Measurements from ENCODE around the gene GRHL3.

DNA sequence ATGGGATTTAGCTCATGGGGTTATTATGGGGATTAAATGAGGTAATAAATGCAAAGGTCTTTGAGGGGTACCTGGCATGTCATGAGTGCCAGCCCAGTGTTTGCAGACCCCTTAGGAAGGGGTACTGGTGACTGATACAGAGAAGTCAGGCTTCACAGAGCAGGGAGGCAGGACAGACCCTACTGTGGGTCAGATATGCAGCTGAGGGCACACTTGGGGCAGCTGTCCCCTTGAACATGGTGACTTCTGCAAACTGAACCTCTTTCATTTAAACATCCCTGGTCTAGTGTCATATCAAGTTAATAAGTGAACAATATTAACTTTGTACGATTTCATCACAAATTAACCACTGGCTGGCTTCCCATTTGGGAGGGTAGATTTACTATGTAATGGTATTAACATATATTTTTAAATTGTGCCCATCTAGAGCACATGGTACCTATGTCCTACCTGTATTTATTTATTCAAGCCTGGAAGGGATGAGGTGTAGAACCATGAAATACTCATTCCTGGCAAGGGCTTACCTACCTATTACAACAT, 68.5 kb downstream of the GRHL3 start:
- TF ChIP-seq POLR2AphosphoS5 (IDR thresholded peaks at IDR 0.05; ENCODE audit: borderline replicate concordance, low read depth, low read length) (no peak), EZH2 (IDR thresholded peaks at IDR 0.05) (no peak), FOXP2 (optimal IDR thresholded peaks at IDR 0.05; ENCODE audit: control extremely low read depth, extremely low read length, insufficient read depth) (no peak)

Data from SK-N-MC (cell line).